ENCODE data around the gene EI24. TPM values are rescaled to one million over a fixed set of nuclear protein-coding genes. Genes with fewer than 3 reads are reported as not detected.

EI24 gene
- 114 and 133 TPM in 2 replicates for total RNA-seq

DNA sequence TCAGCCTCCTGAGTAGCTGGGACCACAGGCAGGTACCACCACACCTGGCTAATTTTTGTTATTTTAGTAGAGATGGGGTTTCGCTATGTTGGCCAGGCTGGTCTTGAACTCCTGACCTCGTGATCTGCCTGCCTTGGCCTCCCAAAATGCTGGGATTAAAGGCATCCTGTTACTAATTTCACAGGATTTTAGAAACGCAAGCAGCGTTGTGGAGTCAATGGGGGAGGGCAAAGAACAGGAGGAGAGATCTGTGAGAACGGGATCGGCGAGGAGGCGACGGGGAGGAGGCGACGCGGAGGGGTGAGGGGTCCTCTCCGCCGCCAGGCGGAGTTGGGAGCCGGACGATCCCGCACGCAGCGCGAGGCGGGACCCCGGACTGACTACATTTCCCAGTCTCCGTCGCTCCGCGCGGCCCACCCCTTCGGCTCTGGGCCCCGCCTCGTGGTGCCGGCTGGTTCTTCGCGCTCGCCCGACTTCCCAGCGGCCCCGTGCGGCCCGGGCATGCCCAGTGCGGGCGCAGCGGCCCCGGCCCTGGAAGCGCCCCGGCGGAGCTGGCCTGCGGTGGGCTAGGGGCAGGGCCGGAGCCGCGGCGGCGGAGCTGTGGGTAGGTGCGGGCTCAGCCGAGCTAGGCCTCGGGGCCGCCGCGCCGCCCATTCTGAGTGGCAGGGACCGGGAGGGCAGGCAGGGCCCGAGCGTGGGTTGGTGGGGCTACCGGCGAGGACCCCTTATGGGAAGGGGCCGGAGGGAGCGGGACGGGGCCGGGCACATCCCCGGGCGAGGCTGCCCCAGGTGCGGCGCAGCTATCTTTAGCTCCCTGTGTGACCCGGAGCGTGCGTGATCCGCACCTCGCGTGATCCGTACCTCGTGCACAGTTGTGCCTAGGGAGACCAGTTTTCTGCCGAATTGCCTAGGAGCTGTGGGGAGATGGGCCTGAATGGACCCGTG, at the start of gene EI24:
TSS of gene EI24 (plus strand) at position 508 of the 945 bp plus-strand sequence. CDS start 3,051 bp downstream, outside the sequence.

GRCh38 chr11:125592305-125593113, 23.2 kb downstream of the EI24 start, which contains the start of gene STT3A:
TSS of gene STT3A (plus strand) at chr11:125592852. CDS start at chr11:125595916, 3,064 bp downstream.

DNA sequence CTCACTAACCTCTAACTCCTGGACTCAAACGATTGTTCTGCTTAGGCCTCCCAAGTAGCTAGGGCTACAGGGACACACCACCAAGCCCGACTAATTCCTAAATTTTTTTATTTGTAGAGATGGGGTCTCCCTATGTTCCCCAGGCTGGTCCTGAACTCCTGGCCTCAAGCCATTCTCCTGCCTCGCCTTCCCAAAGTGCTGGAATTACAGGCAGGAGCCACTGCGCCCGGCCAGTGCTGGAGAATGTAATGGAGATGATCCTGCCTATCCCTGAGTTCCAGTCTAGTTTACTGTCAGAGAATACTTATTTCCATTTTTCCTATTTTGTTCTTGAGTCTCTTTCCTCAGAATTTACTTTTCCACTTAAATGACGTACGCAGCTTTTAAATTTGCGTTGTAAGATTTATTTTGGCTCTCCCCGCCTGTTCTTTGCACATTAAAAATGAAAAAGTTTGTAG, 55.5 kb downstream of the EI24 start, which contains the start of gene CHEK1:
TSS of gene CHEK1 (plus strand) at position 408 of the 458 bp plus-strand sequence. CDS start 1,606 bp downstream, outside the sequence.

Other genes with a start within 250 kb of the EI24 start
- 42.5 and 50.7 TPM in 2 replicates for gene FEZ1, start 73.2 kb upstream of the EI24 start, total RNA-seq
- gene STT3A, start 23.4 kb downstream of the EI24 start, total RNA-seq = 147 and 155 TPM in 2 replicates
- 29.0 and 34.5 TPM in 2 replicates for gene CHEK1, start 55.7 kb downstream of the EI24 start, total RNA-seq
- not detected in 2 replicates for gene ACRV1, start 111.4 kb downstream of the EI24 start, total RNA-seq
- gene PATE1, start 176.8 kb downstream of the EI24 start, total RNA-seq = not detected in 2 replicates
- not detected in 2 replicates for gene PATE2, start 209.4 kb downstream of the EI24 start, total RNA-seq
- gene PATE3, start 218.7 kb downstream of the EI24 start, total RNA-seq = not detected in 2 replicates